H1 (cell line): ENCODE measurements around the gene CD40LG. TPM values are rescaled to one million over a fixed set of nuclear protein-coding genes. Genes with fewer than 3 reads are reported as not detected.

ENCODE experiments used
- CTCF ChIA-PET: fragments of 300-600 bp; sonication (Branson Sonifier 250); formaldehyde crosslinking; loops from one replicate; lab custom pipeline; 2021; ENCODE audit not compliant: partially characterized antibody; lab: Charles Lee
- POLR2A ChIA-PET: fragments of 300-600 bp; sonication (Branson Sonifier 250); formaldehyde crosslinking; loops from one replicate; lab custom pipeline; 2021; ENCODE audit warnings: inconsistent platforms; ENCODE audit not compliant: partially characterized antibody; lab: Charles Lee
- DNase-seq, 2 experiments: peaks; one replicate each; pipeline versions ENCODE4 v3.0.0 to v3.0.0-alpha.2; 2010 to 2022; ENCODE audit warnings: low spot score in 2 of 2, low read depth in 1 of 2, mixed read lengths in 1 of 2
- FAIRE-seq: peaks from 2 replicates; lab custom pipeline; 2011; peaks lifted over from hg19 to GRCh38; lab: Jason Lieb, UNC
- H2AFZ ChIP-seq: 2 replicates; pipeline ENCODE4 v1.8.1; 2012; ENCODE audit warnings: low read length, inconsistent platforms
- H2AK5ac ChIP-seq: 2 replicates; pipeline ENCODE4 v1.6.1; 2013; ENCODE audit warnings: low read depth, low read length
- H2BK120ac ChIP-seq: replicated peaks from 2 replicates; pipeline ENCODE3; 2013; ENCODE audit warnings: low read depth, low read length, inconsistent platforms
- H2BK12ac ChIP-seq: 2 replicates; pipeline ENCODE4 v1.6.1; 2013; ENCODE audit warnings: low read depth, low read length
- H2BK15ac ChIP-seq: 2 replicates; pipeline ENCODE4 v1.6.1; 2013; ENCODE audit warnings: low read length
- H2BK20ac ChIP-seq: 2 replicates; pipeline ENCODE4 v1.6.1; 2013; ENCODE audit warnings: low read length
- H2BK5ac ChIP-seq: 2 replicates; pipeline ENCODE4 v1.6.1; 2013; ENCODE audit warnings: low read depth, low read length
- H3K14ac ChIP-seq: 2 replicates; pipeline ENCODE4 v1.6.1; 2013; ENCODE audit warnings: inconsistent platforms; ENCODE audit not compliant: insufficient read length
- H3K18ac ChIP-seq: 2 replicates; pipeline ENCODE4 v1.6.1; 2013; ENCODE audit warnings: low read length; ENCODE audit errors: extremely low read depth
- H3K23ac ChIP-seq: 2 replicates; pipeline ENCODE4 v1.6.1; 2013; ENCODE audit warnings: inconsistent platforms; ENCODE audit not compliant: insufficient read length
- H3K23me2 ChIP-seq: 2 replicates; pipeline ENCODE4 v1.6.1; 2013; ENCODE audit warnings: low read depth, low read length
- H3K27ac ChIP-seq: 2 replicates; pipeline ENCODE4 v1.6.1; 2011; ENCODE audit warnings: low read depth, low read length, inconsistent platforms
- H3K27me3 ChIP-seq, 4 experiments: replicated peaks in 1 of 4; 1 replicate in 1 of 4; 2 replicates in 3 of 4; pipeline versions ENCODE4 v1.6.1 to v1.8.1; 2011 to 2013; ENCODE audit warnings: low read length in 3 of 4, mild to moderate bottlenecking in 3 of 4, inconsistent platforms in 2 of 4, mixed read lengths in 2 of 4, moderate library complexity in 1 of 4; ENCODE audit not compliant: control insufficient read depth in 3 of 4, insufficient read depth in 3 of 4; ENCODE audit errors: extremely low read depth in 1 of 4
- H3K36me3 ChIP-seq, 4 experiments: 2 replicates each; pipeline versions ENCODE4 v1.6.1 to v1.8.1; 2011 to 2013; ENCODE audit warnings: mild to moderate bottlenecking in 4 of 4, low read length in 3 of 4, moderate library complexity in 2 of 4, control low read depth in 1 of 4, inconsistent platforms in 1 of 4; ENCODE audit not compliant: insufficient read depth in 4 of 4, control insufficient read depth in 2 of 4
- H3K4ac ChIP-seq: replicated peaks from 2 replicates; pipeline ENCODE3; 2013; ENCODE audit warnings: low read length, low read depth, mixed read lengths, inconsistent platforms; ENCODE audit not compliant: insufficient read length
- H3K4me1 ChIP-seq, 4 experiments: replicated peaks in 1 of 4; 1 replicate in 1 of 4; 2 replicates in 3 of 4; pipeline versions ENCODE4 v1.6.1 to v1.8.1; 2011 to 2013; ENCODE audit warnings: low read length in 3 of 4, inconsistent platforms in 2 of 4, mixed read lengths in 1 of 4; ENCODE audit not compliant: insufficient read depth in 4 of 4, control insufficient read depth in 3 of 4
- H3K4me2 ChIP-seq, 2 experiments: 2 replicates each; pipeline versions ENCODE4 v1.6.1 to v1.8.1; 2011 to 2013; ENCODE audit warnings: low read depth in 2 of 2, low read length in 2 of 2, control low read depth in 1 of 2, inconsistent platforms in 1 of 2, mild to moderate bottlenecking in 1 of 2; ENCODE audit not compliant: insufficient read depth in 1 of 2
- H3K4me3 ChIP-seq, 4 experiments: fragments of 200-600, 300-600 bp in 1 of 4; sonication (generic), shearing (Covaris generic), sonication (Bioruptor Twin) in 1 of 4; 2 replicates each; pipeline versions ENCODE4 v1.5.1 to v1.8.1; 2011 to 2016; ENCODE audit warnings: low read length in 4 of 4, low read depth in 3 of 4, control low read depth in 2 of 4, inconsistent platforms in 2 of 4, mild to moderate bottlenecking in 2 of 4, mixed read lengths in 1 of 4, moderate library complexity in 1 of 4; ENCODE audit not compliant: insufficient read depth in 2 of 4; ENCODE audit errors: extremely low read depth in 1 of 4
- H3K56ac ChIP-seq: replicated peaks from 2 replicates; pipeline ENCODE3; 2013; ENCODE audit warnings: low read depth, mild to moderate bottlenecking, mixed read lengths, low read length, inconsistent platforms; ENCODE audit not compliant: insufficient read length
- H3K79me1 ChIP-seq: 2 replicates; pipeline ENCODE4 v1.6.1; 2013; ENCODE audit warnings: low read depth, low read length, control low read depth
- H3K79me2 ChIP-seq, 2 experiments: 2 replicates each; pipeline versions ENCODE4 v1.6.1 to v1.8.1; 2012 to 2013; ENCODE audit warnings: low read length in 2 of 2, mild to moderate bottlenecking in 2 of 2, inconsistent platforms in 1 of 2; ENCODE audit not compliant: insufficient read depth in 2 of 2, control insufficient read depth in 1 of 2
- H3K9ac ChIP-seq, 4 experiments: replicated peaks in 1 of 4; 1 replicate in 1 of 4; 2 replicates in 3 of 4; pipeline versions ENCODE4 v1.6.1 to v1.8.1; 2011 to 2013; ENCODE audit warnings: low read depth in 3 of 4, low read length in 3 of 4, control low read depth in 2 of 4, mild to moderate bottlenecking in 2 of 4, moderate library complexity in 2 of 4, inconsistent platforms in 1 of 4; ENCODE audit errors: extremely low read depth in 1 of 4
- H3K9me3 ChIP-seq, 2 experiments: 2 replicates each; pipeline versions ENCODE4 v1.6.1 to v1.8.1; 2012 to 2013; ENCODE audit warnings: mild to moderate bottlenecking in 2 of 2, moderate library complexity in 2 of 2, control low read depth in 1 of 2, inconsistent platforms in 1 of 2, low read depth in 1 of 2, low read length in 1 of 2, mixed read lengths in 1 of 2; ENCODE audit not compliant: insufficient read depth in 2 of 2
- H4K20me1 ChIP-seq, 2 experiments: replicated peaks in 1 of 2; 2 replicates each; pipeline versions ENCODE3 to v1.8.1; 2011 to 2013; ENCODE audit warnings: inconsistent platforms in 2 of 2, low read length in 2 of 2, mild to moderate bottlenecking in 1 of 2; ENCODE audit not compliant: insufficient read depth in 2 of 2, control insufficient read depth in 1 of 2
- H4K5ac ChIP-seq: 2 replicates; pipeline ENCODE4 v1.6.1; 2013; ENCODE audit warnings: low read length, low read depth, mixed read lengths, inconsistent platforms; ENCODE audit not compliant: insufficient read length
- H4K8ac ChIP-seq: 2 replicates; pipeline ENCODE4 v1.8.0; 2013; ENCODE audit warnings: mild to moderate bottlenecking, moderate library complexity, low read length, inconsistent platforms; ENCODE audit not compliant: insufficient read depth; ENCODE audit errors: extremely low read depth
- H4K91ac ChIP-seq: replicated peaks from 2 replicates; pipeline ENCODE3; 2013; ENCODE audit warnings: low read length, mixed read lengths, inconsistent platforms; ENCODE audit not compliant: insufficient read length
- BCL11A ChIP-seq, 2 experiments: IDR thresholded peaks; one replicate each; pipeline ENCODE4 v1.6.1; 2011; ENCODE audit warnings: low read depth in 2 of 2, low read length in 2 of 2, mild to moderate bottlenecking in 2 of 2
- CEBPB ChIP-seq: IDR thresholded peaks from 2 replicates; pipeline ENCODE4 v1.6.1; 2012; ENCODE audit warnings: low read depth, low read length
- CHD1 ChIP-seq: IDR thresholded peaks from 2 replicates; pipeline ENCODE4 v1.6.1; 2012; ENCODE audit warnings: low read depth, low read length, improper control_type of control experiment
- CREB1 ChIP-seq: IDR thresholded peaks from 2 replicates; pipeline ENCODE4 v1.6.1; 2012; ENCODE audit warnings: inconsistent platforms
- CTBP2 ChIP-seq: IDR thresholded peaks from 2 replicates; pipeline ENCODE4 v1.7.0; 2011; ENCODE audit warnings: borderline replicate concordance, mild to moderate bottlenecking, moderate library complexity, mixed read lengths, low read length; ENCODE audit not compliant: insufficient read depth, insufficient read length
- NRF1 ChIP-seq: IDR thresholded peaks from 2 replicates; pipeline ENCODE4 v1.6.1; 2011; ENCODE audit warnings: mild to moderate bottlenecking, low read depth, low read length, improper control_type of control experiment
- RBBP5 ChIP-seq: IDR thresholded peaks from 2 replicates; pipeline ENCODE4 v1.7.1; 2012; ENCODE audit warnings: low read depth, mild to moderate bottlenecking, inconsistent platforms, low read length, moderate library complexity, borderline replicate concordance
- RNF2 ChIP-seq: fragments of 200-900, 300-1000 bp; sonication (generic); IDR thresholded peaks from 2 replicates; pipeline ENCODE4 v1.7.1; 2016; ENCODE audit warnings: borderline replicate concordance, low read depth, mild to moderate bottlenecking, antibody characterized with exemption, low read length; ENCODE audit not compliant: poor library complexity, severe bottlenecking; ENCODE audit errors: missing control alignments
- RXRA ChIP-seq: IDR thresholded peaks from 2 replicates; pipeline ENCODE4 v1.6.1; 2011; ENCODE audit warnings: low read depth, mild to moderate bottlenecking, low read length, moderate library complexity; ENCODE audit not compliant: insufficient read depth
- SAP30 ChIP-seq: fragments of 300-600 bp; sonication (generic); IDR thresholded peaks from 2 replicates; pipeline ENCODE4 v1.7.1; 2012; ENCODE audit warnings: low read length, moderate library complexity, mild to moderate bottlenecking, inconsistent platforms; ENCODE audit not compliant: insufficient read depth, insufficient replicate concordance
- SIX5 ChIP-seq: IDR thresholded peaks from 2 replicates; pipeline ENCODE4 v1.6.1; 2011; ENCODE audit warnings: mild to moderate bottlenecking, low read depth, low read length
- SP2 ChIP-seq: IDR thresholded peaks from 2 replicates; pipeline ENCODE4 v1.6.1; 2012; ENCODE audit warnings: mild to moderate bottlenecking, low read length, inconsistent platforms
- SP4 ChIP-seq: IDR thresholded peaks from 2 replicates; pipeline ENCODE4 v1.6.1; 2012; ENCODE audit warnings: low read length, inconsistent platforms
- SUZ12 ChIP-seq: fragments of 200-600 bp; sonication (generic); IDR thresholded peaks from 2 replicates; pipeline ENCODE4 v1.6.1; 2012; ENCODE audit warnings: mild to moderate bottlenecking, inconsistent platforms, low read length, moderate library complexity, mixed read lengths
- WGBS, 2 experiments: shearing (Covaris generic) in 1 of 2; methylation state at CpG; one replicate each; pipeline versions ENCODE4 v1.1.6 to v1.1.7; 2013 to 2015; ENCODE audit warnings: low lambda C conversion rate in 2 of 2, mixed read lengths in 2 of 2, inconsistent platforms in 1 of 2, low coverage in 1 of 2, missing lambda C conversion rate in 1 of 2; ENCODE audit not compliant: insufficient replicate concordance in 2 of 2, insufficient coverage in 1 of 2, insufficient read length in 1 of 2; ENCODE audit errors: extremely low coverage in 1 of 2, missing lambda C conversion rate in 1 of 2; 5-methylcytosine and 5-hydroxymethylcytosine counted together
- polyA plus RNA-seq, 7 experiments: library from polyadenylated mRNA; depleted of rRNA in 3 of 7; stranded (reverse) in 5 of 7; unstranded in 2 of 7; fragments of >200 nt in 5 of 7; fragments of 200-250 nt in 2 of 7; gene quantifications; 1 replicate in 5 of 7; 2 replicates in 1 of 7; 4 replicates in 1 of 7; pipeline versions ENCODE4 v1.2.1 to v1.2.3, GENCODE V29; 2011 to 2013; ENCODE audit warnings: missing spikeins in 2 of 7, mixed read lengths in 2 of 7
- total RNA-seq: library from RNA; stranded (reverse); fragmentation: NEBNext Ultra II Directional; extraction: Animal tissue kit (Norgen Biotek cat#: 25700); gene quantifications from 2 replicates; pipeline ENCODE4 v1.2.1, GENCODE V29; 2021

CD40LG gene
- total and polyA plus RNA-seq, 2 of the 8 experiments (the other 6 are each of a cell fraction or from before 2014, with no cell fraction given), result not detected

- Histone ChIP-seq H3K9ac (no peak overlapping the region), H3K4ac (no peak overlapping the region), H2AFZ (peak overlapping the region; percentile 32; the same call in 1 of the 2 replicates), H3K4me2 (peak overlapping the region; percentile 11 to 21; a peak in 3 of 4 replicates), H3K23me2 (no peaks in the 10 kb centered on the region), H3K18ac (peak overlapping the region; percentile 1; the same call in 1 of the 2 replicates), H2AK5ac (no peak overlapping the region), H4K5ac (no peak overlapping the region), H4K8ac (no peak overlapping the region), H2BK20ac (no peak overlapping the region), H3K9me3 (no peaks in the 10 kb centered on the region), H3K4me1 (peaks cover 0 to 8% (median 4%) of the 10 kb centered on the region in 4 experiments; a peak in 5 of 7 replicates), H2BK15ac (no peak overlapping the region), H4K91ac (no peak overlapping the region), H3K56ac (no peak overlapping the region), H2BK5ac (no peak overlapping the region), H3K27me3 (no peaks in the 10 kb centered on the region), H3K79me1 (no peaks in the 10 kb centered on the region), H2BK120ac (peak overlapping the region; percentile 78), H3K27ac (no peak overlapping the region), H3K23ac (no peak overlapping the region), H3K36me3 (no peaks in the 10 kb centered on the region), H2BK12ac (no peak overlapping the region), H3K14ac (no peak overlapping the region), H4K20me1 (no peaks in the 10 kb centered on the region), H3K4me3 (no peak overlapping the region), H3K79me2 (no peaks in the 10 kb centered on the region)
- WGBS, 2 experiments, result 0% methylated on average over 1 of the region's 3 CpGs; no CpG with 5 or more reads in 1 of the 2 experiments
- DNase-seq (peak in 1 of 2 experiments; percentile 48), FAIRE-seq (peak; percentile 13)
- ChIA-PET POLR2A (no interaction called here), CTCF (interaction anchor here (1.0 kb wide), 1 partner anchor 9 kb away, joined by 3 read pairs; no protein-coding TSS in a partner anchor)
- TF ChIP-seq NRF1 (no peak), BCL11A (IDR thresholded peaks at IDR 0.05; ENCODE audit: low read depth in 2 of 2, low read length in 2 of 2) (no peak), CEBPB (no peak), RXRA (no peak), SIX5 (no peak), CHD1 (no peak), SUZ12 (no peak), CREB1 (no peak), RBBP5 (no peak), SAP30 (no peak), RNF2 (no peak), SP2 (no peak), SP4 (no peak), CTBP2 (no peak)
Observed at GRCh38 chrX:136636121-136636520, 11.8 kb upstream of the CD40LG start.
